ENCODE data around the gene PLEKHH1.
"Not testable (repeated sequence)": the region's sequence is repeated elsewhere in the genome, so short reads cannot be mapped to it uniquely, and the experiment has no call there.

Gene PLEKHH1

GRCh38 chr14:67618617-67619063 lies 85.5 kb downstream of the PLEKHH1 start:
- H3K4me3 ChIP-seq (ENCODE audit: low read depth, low read length): no peak overlapping the region
- H3K27ac ChIP-seq: peak overlapping the region; percentile 39
- H3K27me3 ChIP-seq (replicated peaks): no peaks in the 10 kb centered on the region
- peak; percentile 67 for TF ChIP-seq CTCF (IDR thresholded peaks at IDR 0.05; ENCODE audit: low read depth, low read length, missing control alignments)
- peak; percentile 78 for DNase-seq
- in situ Hi-C loops (cut with HindIII; ENCODE audit: low pct_ligation_motif_present, low sequenced_read_pairs): no loop called here
- H3K36me3 ChIP-seq (replicated peaks): no peaks in the 10 kb centered on the region

- peak within 1 kb of the TSS; percentile 39 for H3K27ac ChIP-seq
- peak; percentile 91 for DNase-seq
- H3K4me3 ChIP-seq (ENCODE audit: low read depth, low read length): peak within 1 kb of the TSS; percentile 67
- in situ Hi-C loops (cut with HindIII; ENCODE audit: low pct_ligation_motif_present, low sequenced_read_pairs): no loop called here
- TF ChIP-seq CTCF (IDR thresholded peaks at IDR 0.05; ENCODE audit: low read depth, low read length, missing control alignments): no peak
- no peaks in the 10 kb centered on the region for H3K27me3 ChIP-seq (replicated peaks)
- no peaks in the 10 kb centered on the region for H3K36me3 ChIP-seq (replicated peaks)
Measured at GRCh38 chr14:67619446-67620216, 86.5 kb downstream of the PLEKHH1 start, which contains the start of gene ARG2. Gene ARG2 (plus strand): TSS chr14:67619920. CDS start chr14:67619978, 58 bp downstream.

- Histone ChIP-seq H3K27ac (no peak overlapping the region), H3K4me3 (ENCODE audit: low read depth, low read length) (peak overlapping the region; percentile 67), H3K27me3 (replicated peaks) (no peaks in the 10 kb centered on the region), H3K36me3 (replicated peaks) (no peaks in the 10 kb centered on the region)
- in situ Hi-C loops (cut with HindIII; ENCODE audit: low pct_ligation_motif_present, low sequenced_read_pairs): no loop called here
- no peak for DNase-seq
- no peak for TF ChIP-seq CTCF (IDR thresholded peaks at IDR 0.05; ENCODE audit: low read depth, low read length, missing control alignments)
Measured at GRCh38 chr14:67620217-67620785, 87.2 kb downstream of the PLEKHH1 start.

- no peak for TF ChIP-seq CTCF (IDR thresholded peaks at IDR 0.05; ENCODE audit: low read depth, low read length, missing control alignments)
- Histone ChIP-seq H3K27ac (peak overlapping the region; percentile 87), H3K4me3 (ENCODE audit: low read depth, low read length) (no peak overlapping the region), H3K27me3 (replicated peaks) (no peaks in the 10 kb centered on the region), H3K36me3 (replicated peaks) (no peaks in the 10 kb centered on the region)
- DNase-seq: peak; percentile 89
- in situ Hi-C loops (cut with HindIII; ENCODE audit: low pct_ligation_motif_present, low sequenced_read_pairs): no loop called here
Measured at GRCh38 chr14:67622675-67623074, 89.6 kb downstream of the PLEKHH1 start.

GRCh38 chr14:67623114-67623513 lies 90.0 kb downstream of the PLEKHH1 start:
- no peak for TF ChIP-seq CTCF (IDR thresholded peaks at IDR 0.05; ENCODE audit: low read depth, low read length, missing control alignments)
- H3K27ac ChIP-seq: peak overlapping the region; percentile 87
- H3K27me3 ChIP-seq (replicated peaks): no peaks in the 10 kb centered on the region
- in situ Hi-C loops (cut with HindIII; ENCODE audit: low pct_ligation_motif_present, low sequenced_read_pairs): no loop called here
- no peak overlapping the region for H3K4me3 ChIP-seq (ENCODE audit: low read depth, low read length)
- no peak for DNase-seq
- no peaks in the 10 kb centered on the region for H3K36me3 ChIP-seq (replicated peaks)

GRCh38 chr14:67626131-67626530 lies 93.0 kb downstream of the PLEKHH1 start:
- H3K36me3 ChIP-seq (replicated peaks); H3K27me3 ChIP-seq (replicated peaks); H3K4me3 ChIP-seq (ENCODE audit: low read depth, low read length); in situ Hi-C loops (cut with HindIII; ENCODE audit: low pct_ligation_motif_present, low sequenced_read_pairs); DNase-seq; H3K27ac ChIP-seq: not testable (repeated sequence)

Data from brain microvascular endothelial cell (primary cell).